ENCODE measurements around the gene LRRC36. TPM values are rescaled to one million over a fixed set of nuclear protein-coding genes. Genes with fewer than 3 reads are reported as not detected.
A peak's percentile ranks its signal among the peaks of the same experiment; 100 is the strongest.

The LRRC36 gene
- total and polyA plus RNA-seq, 2 experiments from 2014 or later = 1.2 TPM; not detected in 1

GRCh38 chr16:67345401-67345800, 18.8 kb downstream of the LRRC36 start:
- DNase-seq (ENCODE audit: low spot score) (no peak), ATAC-seq (no peak)
- Histone ChIP-seq H3K27ac (ENCODE audit: low read depth) (no peak overlapping the region), H3F3A (replicated peaks; ENCODE audit: low read depth) (no peaks in the 10 kb centered on the region), H3K4me2 (no peak overlapping the region), H3K36me3 (ENCODE audit: insufficient read depth) (no peaks in the 10 kb centered on the region), H3K4me1 (ENCODE audit: insufficient read depth) (no peaks in the 10 kb centered on the region), H4K20me1 (replicated peaks; ENCODE audit: insufficient read depth) (no peaks in the 10 kb centered on the region), H2AFZ (no peak overlapping the region), H3K79me2 (replicated peaks; ENCODE audit: insufficient read depth) (no peaks in the 10 kb centered on the region), H3K27me3 (ENCODE audit: insufficient read depth) (no peaks in the 10 kb centered on the region; the same call in 1 of the 2 replicates), H3K9me2 (ENCODE audit: insufficient read depth) (no peaks in the 10 kb centered on the region), H3K4me3 (no peak overlapping the region)
- no peaks in the 10 kb centered on the region for H3K4me1 Mint-ChIP-seq
- H3K27ac Mint-ChIP-seq = no peak overlapping the region
- no peaks in the 10 kb centered on the region for H3K36me3 Mint-ChIP-seq (ENCODE audit: low read depth)
- H3K4me3 Mint-ChIP-seq = no peak overlapping the region
- H3K9me3 Mint-ChIP-seq = no peaks in the 10 kb centered on the region
- TF ChIP-seq, protein P1, sequence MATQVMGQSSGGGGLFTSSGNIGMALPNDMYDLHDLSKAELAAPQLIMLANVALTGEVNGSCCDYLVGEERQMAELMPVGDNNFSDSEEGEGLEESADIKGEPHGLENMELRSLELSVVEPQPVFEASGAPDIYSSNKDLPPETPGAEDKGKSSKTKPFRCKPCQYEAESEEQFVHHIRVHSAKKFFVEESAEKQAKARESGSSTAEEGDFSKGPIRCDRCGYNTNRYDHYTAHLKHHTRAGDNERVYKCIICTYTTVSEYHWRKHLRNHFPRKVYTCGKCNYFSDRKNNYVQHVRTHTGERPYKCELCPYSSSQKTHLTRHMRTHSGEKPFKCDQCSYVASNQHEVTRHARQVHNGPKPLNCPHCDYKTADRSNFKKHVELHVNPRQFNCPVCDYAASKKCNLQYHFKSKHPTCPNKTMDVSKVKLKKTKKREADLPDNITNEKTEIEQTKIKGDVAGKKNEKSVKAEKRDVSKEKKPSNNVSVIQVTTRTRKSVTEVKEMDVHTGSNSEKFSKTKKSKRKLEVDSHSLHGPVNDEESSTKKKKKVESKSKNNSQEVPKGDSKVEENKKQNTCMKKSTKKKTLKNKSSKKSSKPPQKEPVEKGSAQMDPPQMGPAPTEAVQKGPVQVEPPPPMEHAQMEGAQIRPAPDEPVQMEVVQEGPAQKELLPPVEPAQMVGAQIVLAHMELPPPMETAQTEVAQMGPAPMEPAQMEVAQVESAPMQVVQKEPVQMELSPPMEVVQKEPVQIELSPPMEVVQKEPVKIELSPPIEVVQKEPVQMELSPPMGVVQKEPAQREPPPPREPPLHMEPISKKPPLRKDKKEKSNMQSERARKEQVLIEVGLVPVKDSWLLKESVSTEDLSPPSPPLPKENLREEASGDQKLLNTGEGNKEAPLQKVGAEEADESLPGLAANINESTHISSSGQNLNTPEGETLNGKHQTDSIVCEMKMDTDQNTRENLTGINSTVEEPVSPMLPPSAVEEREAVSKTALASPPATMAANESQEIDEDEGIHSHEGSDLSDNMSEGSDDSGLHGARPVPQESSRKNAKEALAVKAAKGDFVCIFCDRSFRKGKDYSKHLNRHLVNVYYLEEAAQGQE (IDR thresholded peaks at IDR 0.05; ENCODE audit: unreplicated experiment) = no peak
- TF ChIP-seq JUNB (IDR thresholded peaks at IDR 0.05; ENCODE audit: unreplicated experiment) = no peak
- peaks cover 2% of the 10 kb centered on the region for H3K27me3 Mint-ChIP-seq (ENCODE audit: insufficient read depth, low read depth, poor library complexity)

GRCh38 chr16:67346341-67346740, 19.7 kb downstream of the LRRC36 start:
- no peak overlapping the region for H3K27ac ChIP-seq (ENCODE audit: low read depth)
- TF ChIP-seq CREB1 (CRISPR knock-in tag; IDR thresholded peaks at IDR 0.05; ENCODE audit: low read depth) = no peak
- TF ChIP-seq POLR2AphosphoS5 (IDR thresholded peaks at IDR 0.05; ENCODE audit: low read depth) = no peak
- Mint-ChIP-seq H3K27me3 (ENCODE audit: insufficient read depth, low read depth, poor library complexity) (peaks cover 2% of the 10 kb centered on the region), H3K4me3 (no peak overlapping the region), H3K36me3 (ENCODE audit: low read depth) (no peaks in the 10 kb centered on the region), H3K4me1 (no peaks in the 10 kb centered on the region), H3K9me3 (no peaks in the 10 kb centered on the region), H3K27ac (no peak overlapping the region)
- no peaks in the 10 kb centered on the region for H4K20me1 ChIP-seq (replicated peaks; ENCODE audit: insufficient read depth)
- H3K4me1 ChIP-seq (ENCODE audit: insufficient read depth) = no peaks in the 10 kb centered on the region
- no peaks in the 10 kb centered on the region for H3K79me2 ChIP-seq (replicated peaks; ENCODE audit: insufficient read depth)
- no peak for DNase-seq (ENCODE audit: low spot score)
- no peak overlapping the region for H2AFZ ChIP-seq
- no peak overlapping the region for H3K4me3 ChIP-seq
- H3K4me2 ChIP-seq = no peak overlapping the region
- no peaks in the 10 kb centered on the region; the same call in 1 of the 2 replicates for H3K27me3 ChIP-seq (ENCODE audit: insufficient read depth)
- H3K36me3 ChIP-seq (ENCODE audit: insufficient read depth) = no peaks in the 10 kb centered on the region
- H3F3A ChIP-seq (replicated peaks; ENCODE audit: low read depth) = no peaks in the 10 kb centered on the region
- ATAC-seq = no peak
- H3K9me2 ChIP-seq (ENCODE audit: insufficient read depth) = no peaks in the 10 kb centered on the region

DNA sequence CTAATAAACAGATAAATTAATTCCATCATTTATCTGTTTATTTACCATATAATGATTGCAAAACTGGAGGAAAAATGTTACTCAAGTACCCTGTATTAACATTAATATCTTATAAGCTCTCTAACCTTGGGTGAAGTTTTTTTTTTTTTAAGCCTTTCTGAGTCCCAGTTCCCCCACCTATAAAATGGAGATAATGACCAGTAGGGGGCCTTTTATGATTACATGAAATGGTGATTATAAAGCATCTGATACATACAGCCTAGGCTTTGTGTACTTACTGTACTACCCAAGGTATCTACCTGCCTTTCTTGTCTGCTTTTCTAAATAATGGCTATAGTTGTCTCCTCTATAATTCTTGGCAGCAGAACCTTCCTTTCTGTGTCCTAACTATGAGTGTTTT, 22.6 kb downstream of the LRRC36 start:
- H3K4me2 ChIP-seq = no peak overlapping the region

More for the DNA sequence above, 22.6 kb downstream of the LRRC36 start:
- Histone ChIP-seq H3K27me3 (ENCODE audit: insufficient read depth) (peaks cover 4% of the 10 kb centered on the region; the same call in 1 of the 2 replicates), H2AFZ (no peak overlapping the region), H3K9me2 (ENCODE audit: insufficient read depth) (no peaks in the 10 kb centered on the region), H3K27ac (ENCODE audit: low read depth) (no peak overlapping the region), H3F3A (replicated peaks; ENCODE audit: low read depth) (no peaks in the 10 kb centered on the region), H3K79me2 (replicated peaks; ENCODE audit: insufficient read depth) (no peaks in the 10 kb centered on the region), H3K4me1 (ENCODE audit: insufficient read depth) (no peaks in the 10 kb centered on the region), H3K4me3 (no peak overlapping the region), H3K36me3 (ENCODE audit: insufficient read depth) (no peaks in the 10 kb centered on the region), H4K20me1 (replicated peaks; ENCODE audit: insufficient read depth) (no peaks in the 10 kb centered on the region)
- Mint-ChIP-seq H3K9me3 (no peaks in the 10 kb centered on the region), H3K4me1 (no peaks in the 10 kb centered on the region), H3K27me3 (ENCODE audit: insufficient read depth, low read depth, poor library complexity) (no peaks in the 10 kb centered on the region), H3K36me3 (ENCODE audit: low read depth) (no peaks in the 10 kb centered on the region), H3K4me3 (no peak overlapping the region), H3K27ac (no peak overlapping the region)
- DNase-seq (ENCODE audit: low spot score) (peak; percentile 48), ATAC-seq (no peak)
- TF ChIP-seq CTCF (conservative IDR thresholded peaks at IDR 0.05; ENCODE audit: low read depth in 2 of 2) (peak; percentile 26 to 47; a peak in 3 of 4 replicates), EZH2phosphoT487 (IDR thresholded peaks at IDR 0.05; ENCODE audit: unreplicated experiment) (no peak)
